Heart left ventricle (tissue), 13 donors: ENCODE data around the gene RNU7-1.

Experiments
- POLR2A ChIP-seq, 2 donors: fragments of 450-650 bp; IDR thresholded peaks; one replicate each; pipeline ENCODE4 v1.6.1; 2017; ENCODE audit warnings: antibody characterized with exemption in 2 of 2, mild to moderate bottlenecking in 2 of 2, moderate library complexity in 2 of 2
- TF ChIP-seq, protein P1 (sequence below), 12 donors: fragments of 200-600 bp; sonication (generic) in 4 of 12; IDR thresholded peaks; one replicate each; pipeline versions ENCODE4 v1.5.0 to v1.8.0; 2018 to 2022; ENCODE audit warnings: antibody characterized with exemption in 12 of 12, mild to moderate bottlenecking in 5 of 12
- donor health status: ischemic (EF 13 %, LVEDD 7.1; RV severe dilation, severe dysfunction).
- donor health status: DM: no; HTN: yes; CAD: no.
- donor health status: DM: no; HTN: no; CAD: no.
- donor health status: ischemic (EF 25% LVEDD 6.9; RV normal size, moderate dysfunction).
- donor health status: ischemic (EF 25% LVEDD 5.7; RV mildly dilated, moderate dysfunction).
- donor health status: ischemic (EF 35%, LVEDD 5.7; RV mildly dilated, moderate dysfunction).
- donor health status: nonischemic (EF 11% LVEDD 7.7; RV severe dilation, severe dysfunction).
- donor health status: DM: yes; HTN: yes; CAD: no.
- donor health status: PGD.
- donor health status: ischemic (EF 29% LVEDD 5.4; RV normal size, mild dysfunction).
- donor health status: nonischemic (EF 23%, LVEDD 6.1; RV moderate dilation, normal function).

DNA sequence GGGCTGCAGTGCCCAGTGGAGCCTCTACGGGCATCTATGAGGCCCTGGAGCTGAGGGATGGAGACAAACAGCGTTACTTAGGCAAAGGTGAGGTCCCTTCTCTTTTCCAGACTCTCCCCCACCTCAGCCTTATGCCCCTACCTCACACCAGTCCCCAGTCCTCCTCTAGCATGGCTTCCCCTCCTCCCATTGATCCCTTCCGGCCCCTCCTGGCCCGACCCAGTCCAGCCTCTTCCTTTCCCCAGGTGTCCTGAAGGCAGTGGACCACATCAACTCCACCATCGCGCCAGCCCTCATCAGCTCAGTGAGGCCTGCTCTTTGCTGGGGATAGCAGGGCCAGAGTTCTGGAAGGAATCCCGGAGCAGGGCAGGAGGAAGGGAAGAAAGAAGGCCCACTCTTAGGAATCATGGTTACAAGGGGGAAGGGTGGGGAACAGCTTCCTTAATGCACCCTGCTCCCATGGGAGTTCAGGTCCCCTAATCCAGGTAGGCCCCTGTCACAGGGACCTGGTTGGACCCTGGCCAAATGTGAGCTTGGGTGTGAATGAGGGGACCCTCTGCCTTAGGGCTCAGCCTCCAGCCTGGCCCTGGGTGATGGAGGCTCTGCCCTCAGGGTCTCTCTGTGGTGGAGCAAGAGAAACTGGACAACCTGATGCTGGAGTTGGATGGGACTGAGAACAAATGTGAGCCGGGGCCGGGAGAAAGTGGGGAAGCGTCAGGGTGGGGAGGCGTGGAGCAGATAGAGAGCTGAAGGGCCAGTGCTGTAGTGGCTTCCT, 27.0 kb upstream of the RNU7-1 start:
- no peak for TF ChIP-seq POLR2A (IDR thresholded peaks at IDR 0.05)
- TF ChIP-seq, protein P1, sequence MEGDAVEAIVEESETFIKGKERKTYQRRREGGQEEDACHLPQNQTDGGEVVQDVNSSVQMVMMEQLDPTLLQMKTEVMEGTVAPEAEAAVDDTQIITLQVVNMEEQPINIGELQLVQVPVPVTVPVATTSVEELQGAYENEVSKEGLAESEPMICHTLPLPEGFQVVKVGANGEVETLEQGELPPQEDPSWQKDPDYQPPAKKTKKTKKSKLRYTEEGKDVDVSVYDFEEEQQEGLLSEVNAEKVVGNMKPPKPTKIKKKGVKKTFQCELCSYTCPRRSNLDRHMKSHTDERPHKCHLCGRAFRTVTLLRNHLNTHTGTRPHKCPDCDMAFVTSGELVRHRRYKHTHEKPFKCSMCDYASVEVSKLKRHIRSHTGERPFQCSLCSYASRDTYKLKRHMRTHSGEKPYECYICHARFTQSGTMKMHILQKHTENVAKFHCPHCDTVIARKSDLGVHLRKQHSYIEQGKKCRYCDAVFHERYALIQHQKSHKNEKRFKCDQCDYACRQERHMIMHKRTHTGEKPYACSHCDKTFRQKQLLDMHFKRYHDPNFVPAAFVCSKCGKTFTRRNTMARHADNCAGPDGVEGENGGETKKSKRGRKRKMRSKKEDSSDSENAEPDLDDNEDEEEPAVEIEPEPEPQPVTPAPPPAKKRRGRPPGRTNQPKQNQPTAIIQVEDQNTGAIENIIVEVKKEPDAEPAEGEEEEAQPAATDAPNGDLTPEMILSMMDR (IDR thresholded peaks at IDR 0.05), result no peak
